ENCODE data around the gene HSPA6. TPM values are rescaled to one million over a fixed set of nuclear protein-coding genes. Genes with fewer than 3 reads are reported as not detected.
"Not testable (repeated sequence)": the region's sequence is repeated elsewhere in the genome, so short reads cannot be mapped to it uniquely, and the experiment has no call there.

Gene HSPA6
- total RNA-seq: 10 to 100 TPM in 1 of 2 donors, 1 to 10 TPM in 1; 9.0 to 19.0 TPM
- polyA plus RNA-seq: 1 to 10 TPM; 1.1 to 1.4 TPM
- long read RNA-seq, donor 1, transcript HSPA6-201 (1 exons, 2,371 nt): major isoform, 7 of 7 reads
- long read RNA-seq, donor 1, partial matches to known transcripts: 0 of 7 reads
- long read RNA-seq, donor 1, other reads (novel, unspliced or antisense): 0 of 7 reads
- long read RNA-seq, donor 2, partial matches to known transcripts: 0 of 4 reads
- long read RNA-seq, donor 2, other reads (novel, unspliced or antisense): 0 of 4 reads

DNA sequence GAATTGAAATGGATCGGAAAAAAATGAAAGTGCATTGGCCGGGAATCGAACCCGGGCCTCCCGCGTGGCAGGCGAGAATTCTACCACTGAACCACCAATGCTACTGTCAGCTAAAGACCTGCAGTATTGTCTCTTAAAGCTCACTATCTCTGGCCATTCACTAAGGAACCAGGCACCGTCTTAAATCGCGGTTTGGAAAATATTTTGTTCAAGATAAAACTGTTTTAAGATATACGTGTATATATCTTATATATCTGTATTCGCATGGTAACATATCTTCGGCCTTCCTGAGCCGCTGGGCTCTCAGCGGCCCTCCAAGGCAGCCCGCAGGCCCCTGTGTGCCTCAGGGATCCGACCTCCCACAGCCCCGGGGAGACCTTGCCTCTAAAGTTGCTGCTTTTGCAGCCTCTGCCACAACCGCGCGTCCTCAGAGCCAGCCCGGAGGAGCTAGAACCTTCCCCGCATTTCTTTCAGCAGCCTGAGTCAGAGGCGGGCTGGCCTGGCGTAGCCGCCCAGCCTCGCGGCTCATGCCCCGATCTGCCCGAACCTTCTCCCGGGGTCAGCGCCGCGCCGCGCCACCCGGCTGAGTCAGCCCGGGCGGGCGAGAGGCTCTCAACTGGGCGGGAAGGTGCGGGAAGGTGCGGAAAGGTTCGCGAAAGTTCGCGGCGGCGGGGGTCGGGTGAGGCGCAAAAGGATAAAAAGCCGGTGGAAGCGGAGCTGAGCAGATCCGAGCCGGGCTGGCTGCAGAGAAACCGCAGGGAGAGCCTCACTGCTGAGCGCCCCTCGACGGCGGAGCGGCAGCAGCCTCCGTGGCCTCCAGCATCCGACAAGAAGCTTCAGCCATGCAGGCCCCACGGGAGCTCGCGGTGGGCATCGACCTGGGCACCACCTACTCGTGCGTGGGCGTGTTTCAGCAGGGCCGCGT lies at the start of gene HSPA6:
HSPA6 (plus strand) TSS at position 724 of the 925 bp plus-strand sequence; CDS start at position 843, 119 bp downstream.
- peak within 1 kb of the TSS in 1 of 2 donors; percentile 55 for H3K27ac ChIP-seq (ENCODE audit: low read depth in 1 of 2, low read length in 2 of 2)
- H3K4me1 ChIP-seq (ENCODE audit: control insufficient read depth in 1 of 2, insufficient read depth in 2 of 2, low read length in 2 of 2); H3K9me3 ChIP-seq (ENCODE audit: control insufficient read depth, low read length); H3K27me3 ChIP-seq (ENCODE audit: control insufficient read depth in 1 of 2, insufficient read depth in 2 of 2, low read length in 1 of 2); intact Hi-C loops (cut with DNase I); H3K36me3 ChIP-seq (ENCODE audit: control insufficient read depth in 1 of 2, insufficient read depth in 2 of 2, low read length in 1 of 2): not testable (repeated sequence)
- ATAC-seq (ENCODE audit: low FRiP score) (peak; percentile 93), DNase-seq (peak; percentile 82 to 89)
- WGBS, 2 donors: 0 to 1% methylated on average over 59 to 63 of the region's 72 CpGs
- peak within 1 kb of the TSS; percentile 51 to 54 for H3K4me3 ChIP-seq (ENCODE audit: low read length in 2 of 2)

DNA sequence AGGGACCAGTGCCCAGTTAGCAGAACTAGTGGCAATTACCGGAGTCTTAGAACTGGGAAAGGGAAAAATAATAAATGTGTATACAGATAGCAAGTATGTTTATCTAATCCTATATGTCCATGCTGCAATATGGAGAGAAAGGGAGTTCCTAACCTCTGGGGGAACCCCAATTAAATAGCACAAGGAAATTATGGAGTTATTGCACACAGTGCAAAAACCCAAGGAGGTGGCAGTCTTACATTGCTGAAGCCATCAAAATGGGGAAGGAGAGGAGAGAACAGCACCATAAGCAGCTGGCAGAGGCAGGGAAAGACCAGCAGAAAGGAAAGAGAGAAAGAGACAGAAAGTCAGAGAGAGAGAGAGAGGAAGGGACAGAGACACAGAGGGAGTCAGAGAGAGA lies 46.6 kb upstream of the HSPA6 start:
- H3K4me3 ChIP-seq (ENCODE audit: low read length in 2 of 2); H3K36me3 ChIP-seq (ENCODE audit: control insufficient read depth in 1 of 2, insufficient read depth in 2 of 2, low read length in 1 of 2); ATAC-seq (ENCODE audit: low FRiP score); intact Hi-C loops (cut with DNase I); DNase-seq; H3K27me3 ChIP-seq (ENCODE audit: control insufficient read depth in 1 of 2, insufficient read depth in 2 of 2, low read length in 1 of 2); H3K4me1 ChIP-seq (ENCODE audit: control insufficient read depth in 1 of 2, insufficient read depth in 2 of 2, low read length in 2 of 2); H3K9me3 ChIP-seq (ENCODE audit: control insufficient read depth, low read length); H3K27ac ChIP-seq (ENCODE audit: low read depth in 1 of 2, low read length in 2 of 2): not testable (repeated sequence)
- 88 to 90% methylated on average over 1 of the region's 1 CpG for WGBS, 2 donors

DNA sequence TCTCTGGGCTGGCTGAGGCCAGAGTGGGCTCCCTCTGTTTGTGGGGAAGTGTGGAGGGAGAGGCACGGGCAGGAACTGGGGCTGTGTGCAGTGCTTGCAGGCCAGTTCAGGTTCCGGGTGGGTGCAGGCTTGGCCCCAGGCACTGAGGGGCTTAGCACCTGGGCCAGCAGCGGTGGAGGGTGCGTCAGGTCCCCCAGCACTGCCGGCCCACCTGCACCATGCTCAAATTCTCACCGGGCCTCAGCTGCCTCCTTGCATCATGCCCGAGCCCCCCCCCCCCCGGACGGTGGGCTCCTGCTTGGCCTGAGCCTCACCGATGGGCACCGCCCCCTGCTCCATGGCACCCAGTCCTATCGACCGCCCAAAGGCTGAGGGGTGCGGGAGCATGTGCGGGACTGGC lies 45.4 kb upstream of the HSPA6 start:
- Histone ChIP-seq H3K4me3 (ENCODE audit: low read length in 2 of 2) (no peak overlapping the region), H3K36me3 (ENCODE audit: control insufficient read depth in 1 of 2, insufficient read depth in 2 of 2, low read length in 1 of 2) (no peaks in the 10 kb centered on the region), H3K4me1 (ENCODE audit: control insufficient read depth in 1 of 2, insufficient read depth in 2 of 2, low read length in 2 of 2) (no peaks in the 10 kb centered on the region), H3K27ac (ENCODE audit: low read depth in 1 of 2, low read length in 2 of 2) (no peak overlapping the region), H3K27me3 (ENCODE audit: control insufficient read depth in 1 of 2, insufficient read depth in 2 of 2, low read length in 1 of 2) (no peaks in the 10 kb centered on the region), H3K9me3 (ENCODE audit: control insufficient read depth, low read length) (peaks cover 3% of the 10 kb centered on the region)
- intact Hi-C loops (cut with DNase I): no loop called here
- ATAC-seq (ENCODE audit: low FRiP score) (no peak), DNase-seq (peak in 1 of 2 donors; percentile 46)
- 89 to 95% methylated on average over 11 to 15 of the region's 15 CpGs for WGBS, 2 donors

DNA sequence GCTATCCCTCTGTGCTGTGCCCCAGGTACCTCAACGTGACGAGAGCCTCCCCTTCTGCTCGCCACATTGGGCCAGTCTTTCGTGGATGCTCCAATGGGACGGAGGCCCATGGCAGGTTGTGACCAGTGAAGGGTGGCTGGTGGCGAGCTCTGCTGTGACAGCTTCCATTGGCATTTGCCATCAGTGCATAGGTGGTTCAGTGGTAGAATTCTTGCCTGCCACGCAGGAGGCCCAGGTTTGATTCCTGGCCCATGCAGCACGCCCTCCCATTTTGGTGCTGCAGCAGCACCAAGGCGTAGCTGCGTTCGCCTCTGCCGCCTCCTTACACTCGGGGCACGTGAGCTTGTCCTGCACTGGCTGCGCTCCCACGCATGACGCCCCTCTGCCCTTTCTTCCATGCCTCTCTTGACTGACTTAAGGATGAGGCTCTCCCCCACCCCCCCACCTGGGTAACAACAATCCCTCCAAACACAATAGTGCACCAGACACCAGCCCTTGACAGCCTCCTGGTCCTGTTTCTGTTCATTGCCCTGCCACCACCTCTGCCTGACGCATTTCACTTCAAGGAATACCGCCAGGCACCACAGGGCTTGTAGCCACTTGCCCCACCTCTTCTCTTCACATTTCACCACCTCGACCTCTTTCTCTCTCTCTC lies 43.8 kb upstream of the HSPA6 start:
- ATAC-seq (ENCODE audit: low FRiP score) (no peak), DNase-seq (peak in 1 of 2 donors; percentile 67)
- Histone ChIP-seq H3K4me3 (ENCODE audit: low read length in 2 of 2) (no peak overlapping the region), H3K27me3 (ENCODE audit: control insufficient read depth in 1 of 2, insufficient read depth in 2 of 2, low read length in 1 of 2) (no peaks in the 10 kb centered on the region), H3K9me3 (ENCODE audit: control insufficient read depth, low read length) (peaks cover 3% of the 10 kb centered on the region), H3K36me3 (ENCODE audit: control insufficient read depth in 1 of 2, insufficient read depth in 2 of 2, low read length in 1 of 2) (no peaks in the 10 kb centered on the region), H3K27ac (ENCODE audit: low read depth in 1 of 2, low read length in 2 of 2) (no peak overlapping the region), H3K4me1 (ENCODE audit: control insufficient read depth in 1 of 2, insufficient read depth in 2 of 2, low read length in 2 of 2) (no peaks in the 10 kb centered on the region)
- 79 to 80% methylated on average over 20 of the region's 20 CpGs for WGBS, 2 donors
- intact Hi-C loops (cut with DNase I): loop anchor here in 1 of 2 donors (10.0 kb wide), 1 partner anchor 264 kb away; the partner anchor contains the start of gene DUSP12

DNA sequence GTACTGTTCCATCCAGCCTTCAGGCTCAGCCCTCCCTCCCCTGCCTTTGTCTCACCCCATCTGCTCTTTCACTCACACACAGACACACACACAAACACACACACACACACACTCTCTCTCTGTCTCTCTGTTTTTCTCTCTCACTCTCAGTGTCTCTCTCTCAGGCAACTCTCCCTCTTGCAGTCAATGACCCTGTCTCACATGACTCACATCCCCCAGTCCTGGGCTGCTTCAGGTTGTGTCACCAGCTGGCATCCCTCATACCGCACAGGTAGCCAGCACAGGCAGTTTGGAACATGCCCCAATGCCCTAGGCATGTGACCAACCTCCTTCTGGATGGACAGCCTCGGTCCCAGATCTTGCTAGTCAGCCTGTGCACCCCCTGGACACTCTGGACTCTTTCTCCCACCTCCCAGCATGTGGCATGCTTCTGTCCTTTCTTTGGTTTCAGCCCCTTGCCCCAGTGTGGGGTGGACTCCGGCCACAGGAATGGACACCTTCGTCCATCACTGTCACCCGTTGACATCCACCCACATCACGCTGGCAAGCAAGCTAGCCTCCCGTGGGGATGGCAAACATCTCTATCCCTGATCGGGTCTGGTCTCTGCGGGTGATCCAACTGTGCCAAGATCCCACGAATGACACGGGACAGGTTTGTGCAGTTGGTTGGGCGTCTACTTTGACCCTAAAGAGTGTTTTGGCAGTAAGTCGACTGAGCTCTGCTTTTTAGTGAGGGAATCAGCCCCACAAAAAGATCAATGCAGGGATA lies 42.5 kb upstream of the HSPA6 start:
- intact Hi-C loops (cut with DNase I): loop anchor here in 1 of 2 donors (10.0 kb wide), 1 partner anchor 263 kb away; the partner anchor contains the start of gene DUSP12
- Histone ChIP-seq H3K27me3 (ENCODE audit: control insufficient read depth in 1 of 2, insufficient read depth in 2 of 2, low read length in 1 of 2) (no peaks in the 10 kb centered on the region), H3K4me3 (ENCODE audit: low read length in 2 of 2) (no peak overlapping the region), H3K36me3 (ENCODE audit: control insufficient read depth in 1 of 2, insufficient read depth in 2 of 2, low read length in 1 of 2) (no peaks in the 10 kb centered on the region), H3K9me3 (ENCODE audit: control insufficient read depth, low read length) (peaks cover 3% of the 10 kb centered on the region), H3K4me1 (ENCODE audit: control insufficient read depth in 1 of 2, insufficient read depth in 2 of 2, low read length in 2 of 2) (no peaks in the 10 kb centered on the region), H3K27ac (ENCODE audit: low read depth in 1 of 2, low read length in 2 of 2) (no peak overlapping the region)
- DNase-seq (peak in 1 of 2 donors; percentile 53), ATAC-seq (ENCODE audit: low FRiP score) (no peak)
- WGBS, 2 donors: 63 to 64% methylated on average over 13 of the region's 13 CpGs

DNA sequence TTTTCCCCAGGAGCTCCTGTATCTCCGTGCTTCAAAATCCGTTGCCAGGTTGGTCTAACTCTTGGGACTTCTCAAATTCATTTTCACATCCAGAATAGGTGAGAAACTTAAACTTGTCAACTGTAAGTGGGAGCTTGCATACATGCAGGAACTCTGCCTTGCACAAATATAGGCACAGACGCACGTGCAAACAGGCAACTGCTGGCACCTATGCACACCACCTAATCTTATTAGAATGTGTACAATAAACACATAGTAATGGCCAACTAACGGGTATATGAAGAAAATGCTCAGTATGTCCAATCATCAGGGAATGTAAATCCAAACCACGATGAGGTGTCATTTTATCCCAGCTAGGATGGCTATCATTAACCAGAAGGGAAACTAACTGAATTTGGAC lies 41.7 kb upstream of the HSPA6 start:
- no peak for ATAC-seq (ENCODE audit: low FRiP score)
- intact Hi-C loops (cut with DNase I): loop anchor here in 1 of 2 donors (10.0 kb wide), 1 partner anchor 262 kb away; the partner anchor contains the start of gene DUSP12

DNA sequence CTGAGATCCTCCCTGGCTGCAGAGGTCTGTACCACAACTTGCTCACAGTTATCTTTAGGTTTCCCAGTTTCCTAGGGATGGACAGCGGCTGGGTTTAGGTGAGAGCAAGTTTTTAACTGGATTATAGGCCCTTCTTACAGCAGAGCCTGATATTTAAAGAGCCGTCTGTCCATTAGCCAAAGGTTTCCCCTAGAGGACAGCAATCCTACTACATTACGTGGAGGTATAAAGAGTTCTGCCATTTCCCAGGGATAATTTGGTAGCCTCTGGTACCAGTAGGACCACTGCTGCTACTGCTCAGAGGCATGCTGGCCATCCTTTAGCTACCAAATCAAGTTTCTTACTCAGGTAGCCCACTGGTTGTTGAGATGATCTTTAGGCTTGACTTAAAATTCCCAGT lies 41.0 kb upstream of the HSPA6 start:
- Histone ChIP-seq H3K27ac (ENCODE audit: low read depth in 1 of 2, low read length in 2 of 2) (no peak overlapping the region), H3K36me3 (ENCODE audit: control insufficient read depth in 1 of 2, insufficient read depth in 2 of 2, low read length in 1 of 2) (no peaks in the 10 kb centered on the region), H3K4me3 (ENCODE audit: low read length in 2 of 2) (no peak overlapping the region), H3K4me1 (ENCODE audit: control insufficient read depth in 1 of 2, insufficient read depth in 2 of 2, low read length in 2 of 2) (no peaks in the 10 kb centered on the region), H3K9me3 (ENCODE audit: control insufficient read depth, low read length) (peaks cover 3% of the 10 kb centered on the region), H3K27me3 (ENCODE audit: control insufficient read depth in 1 of 2, insufficient read depth in 2 of 2, low read length in 1 of 2) (no peaks in the 10 kb centered on the region)
- ATAC-seq (ENCODE audit: low FRiP score): no peak
- WGBS, 2 donors: 61 to 70% methylated on average over 3 of the region's 3 CpGs
- intact Hi-C loops (cut with DNase I): loop anchor here in 1 of 2 donors (10.0 kb wide), 1 partner anchor 261 kb away; the partner anchor contains the start of gene DUSP12
- DNase-seq: no peak

More for the DNA sequence above, 41.7 kb upstream of the HSPA6 start:
- Histone ChIP-seq H3K9me3 (ENCODE audit: control insufficient read depth, low read length) (peaks cover 3% of the 10 kb centered on the region), H3K36me3 (ENCODE audit: control insufficient read depth in 1 of 2, insufficient read depth in 2 of 2, low read length in 1 of 2) (no peaks in the 10 kb centered on the region), H3K27me3 (ENCODE audit: control insufficient read depth in 1 of 2, insufficient read depth in 2 of 2, low read length in 1 of 2) (no peaks in the 10 kb centered on the region), H3K27ac (ENCODE audit: low read depth in 1 of 2, low read length in 2 of 2) (no peak overlapping the region), H3K4me1 (ENCODE audit: control insufficient read depth in 1 of 2, insufficient read depth in 2 of 2, low read length in 2 of 2) (no peaks in the 10 kb centered on the region), H3K4me3 (ENCODE audit: low read length in 2 of 2) (no peak overlapping the region)
- DNase-seq: no peak
- 62 to 66% methylated on average over 6 of the region's 6 CpGs for WGBS, 2 donors

DNA sequence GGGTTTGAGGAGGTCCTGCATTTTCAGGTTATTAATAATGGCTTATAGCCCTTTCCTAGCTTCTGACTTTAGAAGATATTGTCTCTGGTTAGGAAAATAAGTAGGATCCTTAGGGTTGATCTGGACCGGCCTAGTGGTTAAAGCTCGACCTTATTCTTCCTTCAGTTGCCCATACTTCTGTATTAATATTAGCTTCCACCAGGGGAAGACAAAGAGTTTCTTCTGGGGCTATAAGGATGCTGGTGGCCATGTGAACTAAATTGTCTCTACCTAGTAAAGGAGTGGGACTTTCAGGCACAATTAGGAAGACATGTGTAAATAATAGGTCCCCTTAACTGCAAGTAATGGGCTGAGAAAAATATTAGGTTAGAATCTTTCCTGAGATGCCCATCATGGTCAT lies 39.7 kb upstream of the HSPA6 start:
- Histone ChIP-seq H3K4me3 (ENCODE audit: low read length in 2 of 2) (no peak overlapping the region), H3K9me3 (ENCODE audit: control insufficient read depth, low read length) (no peaks in the 10 kb centered on the region), H3K4me1 (ENCODE audit: control insufficient read depth in 1 of 2, insufficient read depth in 2 of 2, low read length in 2 of 2) (no peaks in the 10 kb centered on the region), H3K27ac (ENCODE audit: low read depth in 1 of 2, low read length in 2 of 2) (no peak overlapping the region), H3K27me3 (ENCODE audit: control insufficient read depth in 1 of 2, insufficient read depth in 2 of 2, low read length in 1 of 2) (no peaks in the 10 kb centered on the region), H3K36me3 (ENCODE audit: control insufficient read depth in 1 of 2, insufficient read depth in 2 of 2, low read length in 1 of 2) (no peaks in the 10 kb centered on the region)
- ATAC-seq (ENCODE audit: low FRiP score): no peak
- intact Hi-C loops (cut with DNase I): loop anchor here (5.0 to 10.0 kb wide), 3 partner anchors 78 to 260 kb away; partner anchors contain the start of gene DUSP12 (in 1 of the 2)
- DNase-seq: no peak
- 81 to 85% methylated on average over 2 of the region's 2 CpGs for WGBS, 2 donors
